Fibroblast of lung (primary cell): ENCODE results near the gene PYM1. TPM values are rescaled to one million over a fixed set of nuclear protein-coding genes. Genes with fewer than 3 reads are reported as not detected.

Experiments used
- DNase-seq, 2 donors: peaks; one replicate each; pipeline versions ENCODE4 v3.0.0 to v3.0.0-alpha.2; 2010; ENCODE audit warnings: low read depth in 2 of 2
- H2AFZ ChIP-seq: 2 replicates; pipeline ENCODE4 v1.5.1; 2012; ENCODE audit warnings: low read length, control low read depth, inconsistent platforms
- H3K27ac ChIP-seq: 2 replicates; pipeline ENCODE4 v1.5.1; 2011; ENCODE audit warnings: low read length, control low read depth; ENCODE audit not compliant: insufficient read depth
- H3K27me3 ChIP-seq: 2 replicates; pipeline ENCODE4 v1.5.1; 2011; ENCODE audit warnings: mild to moderate bottlenecking, low read length; ENCODE audit not compliant: control insufficient read depth, insufficient read depth
- H3K36me3 ChIP-seq: 2 replicates; pipeline ENCODE4 v1.5.1; 2011; ENCODE audit warnings: low read length; ENCODE audit not compliant: control insufficient read depth, insufficient read depth
- H3K4me1 ChIP-seq: 2 replicates; pipeline ENCODE4 v1.5.1; 2011; ENCODE audit warnings: low read length; ENCODE audit not compliant: control insufficient read depth, insufficient read depth; ENCODE audit errors: extremely low read depth
- H3K4me2 ChIP-seq: 2 replicates; pipeline ENCODE4 v1.5.1; 2011; ENCODE audit warnings: low read length, control low read depth; ENCODE audit not compliant: insufficient read depth; ENCODE audit errors: extremely low read depth
- H3K4me3 ChIP-seq, 4 experiments: fragments of 200-600 bp in 1 of 4; sonication (generic) in 1 of 4; replicated peaks in 1 of 4; 2 replicates each; pipeline ENCODE4 v1.5.1; 2011 to 2016; ENCODE audit warnings: low read length in 4 of 4, low read depth in 3 of 4, mild to moderate bottlenecking in 3 of 4, control low read depth in 2 of 4, inconsistent platforms in 1 of 4, mixed read lengths in 1 of 4; ENCODE audit not compliant: insufficient read depth in 1 of 4; ENCODE audit errors: control extremely low read depth in 1 of 4
- H3K79me2 ChIP-seq: 2 replicates; pipeline ENCODE4 v1.5.1; 2012; ENCODE audit warnings: mild to moderate bottlenecking, low read length, inconsistent platforms; ENCODE audit not compliant: control insufficient read depth, insufficient read depth
- H3K9ac ChIP-seq: 2 replicates; pipeline ENCODE4 v1.5.1; 2011; ENCODE audit warnings: mild to moderate bottlenecking, low read length, control low read depth; ENCODE audit not compliant: insufficient read depth
- H3K9me3 ChIP-seq: 2 replicates; pipeline ENCODE4 v1.5.1; 2012; ENCODE audit warnings: low read depth, low read length; ENCODE audit not compliant: control insufficient read depth, insufficient read depth
- H4K20me1 ChIP-seq: 2 replicates; pipeline ENCODE4 v1.5.1; 2011; ENCODE audit warnings: low read length; ENCODE audit not compliant: control insufficient read depth, insufficient read depth; ENCODE audit errors: extremely low read depth
- CTCF ChIP-seq, 2 donors: IDR thresholded peaks in 1 of 2; conservative IDR thresholded peaks in 1 of 2; 1 replicate in 1 of 2; 2 replicates in 1 of 2; pipeline ENCODE4 v1.5.1; 2011 to 2012; ENCODE audit warnings: low read length in 2 of 2, control low read depth in 1 of 2, inconsistent platforms in 1 of 2, low read depth in 1 of 2, mild to moderate bottlenecking in 1 of 2
- EZH2 ChIP-seq: IDR thresholded peaks from 2 replicates; pipeline ENCODE4 v1.5.1; 2012; ENCODE audit warnings: low read length, control low read depth, mild to moderate bottlenecking; ENCODE audit errors: missing control alignments
- polyA plus RNA-seq, 2 donors: library from polyadenylated mRNA; depleted of rRNA in 1 of 2; stranded (reverse) in 1 of 2; unstranded in 1 of 2; fragments of >200 nt; gene quantifications; 2 replicates each; pipeline ENCODE4 v1.2.1, GENCODE V29; 2011 to 2012; ENCODE audit warnings: missing spikeins in 1 of 2
- total RNA-seq: library from RNA; depleted of rRNA; stranded (reverse); fragments of >200 nt; gene quantifications from 2 replicates; pipeline ENCODE4 v1.2.1, GENCODE V29; 2014

The PYM1 gene
- total and polyA plus RNA-seq, 2 donors (not counting 1 experiment from before 2014, with no cell fraction given): 27.8 to 38.6 TPM

- Histone ChIP-seq H3K9me3 (no peaks in the 10 kb centered on the region), H3K4me3 (peak overlapping the region in 2 of 4 experiments; percentile 64 to 81), H4K20me1 (no peaks in the 10 kb centered on the region), H3K36me3 (peaks cover 2% of the 10 kb centered on the region), H3K9ac (no peak overlapping the region), H3K79me2 (no peaks in the 10 kb centered on the region), H3K4me1 (peaks cover 25% of the 10 kb centered on the region), H3K27ac (no peak overlapping the region), H2AFZ (no peak overlapping the region), H3K27me3 (no peaks in the 10 kb centered on the region), H3K4me2 (peak overlapping the region; percentile 87)
- no peak for TF ChIP-seq EZH2
- no peak for TF ChIP-seq CTCF (conservative IDR thresholded peaks at IDR 0.05 in 1 of 2, IDR thresholded peaks at IDR 0.05 in 1 of 2; ENCODE audit: low read depth in 1 of 2, low read length in 2 of 2)
- DNase-seq: peak; percentile 26 to 36
These were observed 5.6 kb upstream of the PYM1 start for GRCh38 chr12:55933169-55933798.

- Histone ChIP-seq H3K27me3 (no peaks in the 10 kb centered on the region), H3K9ac (no peak overlapping the region), H3K36me3 (no peaks in the 10 kb centered on the region), H2AFZ (no peak overlapping the region), H3K4me1 (peaks cover 25% of the 10 kb centered on the region), H3K27ac (peak overlapping the region; percentile 71), H4K20me1 (no peaks in the 10 kb centered on the region), H3K79me2 (peaks cover 3% of the 10 kb centered on the region), H3K9me3 (no peaks in the 10 kb centered on the region), H3K4me3 (peak overlapping the region; percentile 60 to 81 (median 72)), H3K4me2 (peak overlapping the region; percentile 87)
- TF ChIP-seq CTCF (conservative IDR thresholded peaks at IDR 0.05 in 1 of 2, IDR thresholded peaks at IDR 0.05 in 1 of 2; ENCODE audit: low read depth in 1 of 2, low read length in 2 of 2) (no peak), EZH2 (no peak)
- DNase-seq: peak; percentile 49 to 50
These were observed 4.8 kb upstream of the PYM1 start for GRCh38 chr12:55932551-55932910.

GRCh38 chr12:55931780-55932550, 4.3 kb upstream of the PYM1 start:
- H2AFZ ChIP-seq: peak overlapping the region; percentile 78
- H3K79me2 ChIP-seq: peaks cover 5% of the 10 kb centered on the region
- no peaks in the 10 kb centered on the region for H3K36me3 ChIP-seq
- peaks cover 25% of the 10 kb centered on the region for H3K4me1 ChIP-seq
- peak overlapping the region; percentile 72 for H3K9ac ChIP-seq
- peak overlapping the region; percentile 82 for H3K27ac ChIP-seq
- H4K20me1 ChIP-seq: no peaks in the 10 kb centered on the region
- DNase-seq: peak; percentile 41 to 48
- H3K9me3 ChIP-seq: no peaks in the 10 kb centered on the region
- H3K4me3 ChIP-seq: peak overlapping the region; percentile 60 to 81 (median 72)
- H3K4me2 ChIP-seq: peak overlapping the region; percentile 87
- TF ChIP-seq CTCF (conservative IDR thresholded peaks at IDR 0.05 in 1 of 2, IDR thresholded peaks at IDR 0.05 in 1 of 2; ENCODE audit: low read depth in 1 of 2, low read length in 2 of 2): no peak
- H3K27me3 ChIP-seq: no peaks in the 10 kb centered on the region
